ENCODE results near the gene FAM24B.
"Not testable (repeated sequence)": the region's sequence is repeated elsewhere in the genome, so short reads cannot be mapped to it uniquely, and the experiment has no call there.

- TF ChIP-seq CTCF (conservative IDR thresholded peaks at IDR 0.05 in 1 of 2, IDR thresholded peaks at IDR 0.05 in 1 of 2; ENCODE audit: extremely low read depth in 1 of 2, insufficient read depth in 1 of 2, low read depth in 1 of 2, low read length in 2 of 2); EZH2 (IDR thresholded peaks at IDR 0.05; ENCODE audit: borderline replicate concordance, low read length): not testable (repeated sequence)
Observed at GRCh38 chr10:122871947-122872346, 7.4 kb downstream of the FAM24B start.

All from mammary epithelial cell (primary cell).